HG03066 (cell line): ENCODE results near the gene BEND3.
"Not testable (repeated sequence)": the region's sequence is repeated elsewhere in the genome, so short reads cannot be mapped to it uniquely, and the experiment has no call there.

ENCODE experiments used
- ATAC-seq: cut with Tn5 transposase; IDR thresholded peaks from one replicate; pipeline ENCODE4 v1.9.1; 2021; ENCODE audit warnings: low read depth; ENCODE audit not compliant: unreplicated experiment

The BEND3 gene

DNA sequence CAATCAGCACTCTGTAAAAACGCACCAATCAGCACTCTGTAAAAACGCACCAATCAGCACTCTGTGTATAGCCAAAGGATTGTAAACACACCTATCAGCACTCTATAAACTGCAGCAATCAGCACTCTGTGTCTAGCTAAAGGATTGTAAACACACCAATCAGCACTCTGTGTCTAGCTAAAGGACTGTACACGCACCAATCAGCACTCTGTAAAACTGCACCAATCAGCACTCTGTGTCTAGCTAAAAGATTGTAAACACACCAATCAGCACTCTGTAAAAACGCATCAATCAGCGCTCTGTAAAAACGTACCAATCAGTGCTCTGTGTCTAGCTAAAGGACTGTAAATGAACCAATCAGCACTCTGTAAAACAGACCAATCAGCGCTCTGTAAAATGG is 30.9 kb downstream of the BEND3 start:
- ATAC-seq: not testable (repeated sequence)

DNA sequence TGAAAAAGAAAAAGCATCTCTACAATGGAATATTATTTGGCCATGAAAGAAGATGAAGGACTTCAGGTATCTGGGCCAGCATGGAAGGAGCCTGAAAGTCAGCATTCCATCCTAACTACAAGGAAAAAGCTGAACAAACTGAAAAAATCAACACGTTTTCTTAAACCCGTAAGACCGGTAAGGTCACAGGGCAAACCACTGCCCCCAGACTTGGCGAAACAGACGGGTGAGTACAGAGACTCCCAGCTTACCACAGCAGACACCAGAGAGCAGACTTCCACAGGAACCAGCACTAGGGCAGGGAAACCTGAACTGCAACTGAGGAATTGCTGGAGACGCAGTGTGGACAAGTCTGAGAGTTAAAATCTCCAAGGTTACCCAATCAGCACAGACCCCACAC is 31.4 kb downstream of the BEND3 start:
- ATAC-seq: no peak

DNA sequence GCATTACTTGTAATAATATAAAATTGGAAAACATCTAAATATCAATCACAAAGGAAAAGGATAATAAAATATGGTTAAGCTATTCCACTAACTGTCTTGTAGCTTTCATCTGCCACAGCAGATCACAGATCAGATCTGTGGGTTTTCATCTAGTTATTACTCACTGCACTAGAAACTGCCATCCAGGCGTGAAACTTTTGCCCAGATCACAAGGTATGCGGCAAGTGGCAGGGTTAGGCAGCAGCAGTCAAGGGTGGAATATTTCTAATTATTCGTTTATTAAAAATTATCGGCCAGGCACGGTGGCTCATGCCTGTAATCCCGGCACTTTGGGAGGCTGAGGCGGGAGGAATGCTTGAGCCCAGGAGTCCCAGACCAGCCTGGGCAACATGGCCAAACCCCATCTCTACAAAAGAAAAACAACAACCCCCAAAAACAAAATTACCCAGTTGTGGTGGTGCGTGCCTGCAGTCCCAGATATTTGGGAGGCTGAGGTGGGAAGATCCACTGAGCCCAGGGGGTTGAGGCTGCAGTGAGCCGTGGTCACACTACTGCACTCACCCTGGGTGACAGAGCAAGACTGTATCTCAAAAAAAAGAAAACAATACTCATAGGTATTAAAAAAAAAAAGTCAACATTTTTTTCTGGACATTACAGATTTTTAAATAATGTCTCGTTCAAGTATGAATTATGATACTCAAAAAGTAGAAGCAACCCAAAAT is 32.1 kb downstream of the BEND3 start:
- peak; percentile 76 for ATAC-seq

DNA sequence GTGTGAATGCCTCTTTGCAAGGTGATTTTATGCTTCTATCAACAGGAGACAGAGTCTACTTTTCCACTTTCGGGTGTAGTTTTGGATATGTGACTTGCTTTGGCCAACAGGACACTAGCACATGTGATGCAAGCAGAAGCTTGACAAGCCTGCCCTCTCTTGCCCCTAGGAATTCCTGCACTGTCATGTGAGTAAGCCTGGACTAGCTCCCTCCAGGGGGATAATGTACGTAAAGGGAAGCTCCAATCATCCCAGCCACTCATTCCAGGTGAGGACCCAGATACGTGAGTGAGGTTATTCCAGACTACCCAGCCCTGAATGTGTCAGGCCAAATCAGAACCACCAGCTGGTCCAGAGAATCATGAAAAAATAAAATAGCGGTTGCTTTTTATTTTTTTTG is 33.3 kb downstream of the BEND3 start:
- no peak for ATAC-seq

DNA sequence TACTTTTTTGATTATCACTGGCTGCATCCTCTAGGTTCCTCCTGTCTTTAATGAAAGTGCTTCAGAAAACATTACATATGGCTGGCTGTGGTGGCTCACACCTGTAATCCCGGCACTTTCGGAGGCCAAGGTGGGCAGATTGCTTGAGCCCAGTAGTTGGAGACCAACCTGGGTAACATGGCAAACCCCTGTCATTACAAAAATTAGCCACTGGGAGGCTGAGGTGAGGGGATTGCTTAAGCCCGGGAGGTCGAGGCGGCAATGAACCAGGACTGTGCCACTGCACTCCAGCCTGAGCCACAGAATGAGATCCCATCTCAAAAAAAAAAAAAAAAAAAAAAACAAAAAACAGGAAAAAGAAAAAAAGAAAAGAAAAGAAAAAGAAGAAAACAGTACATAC is 35.3 kb downstream of the BEND3 start:
- no peak for ATAC-seq

DNA sequence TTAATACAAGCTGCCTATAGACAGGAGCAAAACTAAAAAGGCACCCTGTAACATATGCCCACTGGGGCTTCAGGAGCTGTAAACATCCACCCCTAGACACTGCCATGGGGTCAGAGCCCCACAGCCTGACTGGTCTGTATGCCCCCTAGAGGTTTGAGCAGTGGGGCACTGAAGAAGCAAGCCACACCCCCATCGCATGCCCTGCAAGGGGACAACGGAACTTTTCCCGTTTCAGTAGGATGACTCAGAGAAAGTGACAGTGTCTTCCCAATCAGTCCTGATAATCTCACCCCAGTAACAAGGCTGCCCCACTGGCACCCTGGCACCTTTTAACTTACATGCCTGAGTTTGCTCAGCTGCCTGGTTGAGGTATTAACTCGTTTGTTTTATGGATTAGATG is 35.9 kb downstream of the BEND3 start:
- ATAC-seq: no peak

DNA sequence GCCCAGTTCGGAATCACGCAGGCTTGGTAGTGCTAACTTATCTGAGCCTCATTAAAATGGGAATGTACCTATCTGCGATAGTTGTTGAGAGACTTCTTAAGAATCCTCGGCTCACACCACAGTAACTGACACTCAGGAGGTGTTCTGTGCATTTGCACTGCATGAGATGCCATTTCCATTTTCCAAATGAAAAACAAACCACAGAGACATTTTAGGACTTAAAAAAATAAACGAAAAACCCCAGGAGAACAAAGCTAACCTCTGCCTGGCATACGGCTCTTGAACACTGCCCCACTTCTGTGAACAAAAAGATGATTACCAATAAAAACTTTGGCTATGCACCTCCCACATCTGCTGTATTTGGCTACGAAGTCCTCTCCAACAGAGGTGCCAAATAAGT is 37.6 kb downstream of the BEND3 start:
- ATAC-seq: no peak

DNA sequence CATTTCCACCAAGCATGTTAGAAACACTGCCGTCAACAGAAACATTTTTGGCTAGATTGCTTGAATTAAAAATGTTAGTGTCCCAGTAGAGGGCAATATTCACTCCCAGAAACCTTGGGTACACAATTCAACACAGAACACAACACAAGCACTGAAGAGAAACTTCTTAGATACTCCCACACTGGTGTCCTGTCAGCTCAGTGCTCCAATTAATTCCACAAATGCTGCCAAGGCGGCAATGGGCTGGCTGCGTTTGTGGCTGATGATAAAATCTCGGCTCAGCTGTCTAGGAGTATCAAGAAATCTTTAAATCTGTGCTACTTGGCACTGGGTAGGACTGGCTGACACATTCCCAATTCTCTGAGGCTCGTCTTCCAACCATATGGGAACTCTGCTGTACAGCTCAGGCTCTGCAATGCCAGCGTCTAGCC is 39.3 kb downstream of the BEND3 start:
- no peak for ATAC-seq

DNA sequence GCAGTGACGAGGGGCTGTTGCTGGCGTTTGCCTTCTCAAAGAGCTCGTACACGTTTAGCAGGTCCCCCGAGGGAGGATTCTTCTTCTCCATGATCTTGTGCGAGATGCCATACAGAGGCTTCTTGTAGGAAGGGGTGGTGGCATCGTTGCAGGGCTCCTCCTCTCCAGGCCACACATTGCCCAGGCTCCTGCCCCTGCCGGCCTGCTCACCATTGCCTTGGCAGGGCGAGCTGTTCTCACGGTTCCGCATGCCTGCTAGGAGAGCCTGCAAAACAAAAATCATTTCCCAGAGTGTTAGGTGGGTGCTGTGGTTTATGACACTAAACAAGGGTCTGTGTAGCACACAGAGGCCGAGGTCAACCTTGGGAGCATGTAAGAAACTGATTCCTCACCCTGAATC is 44.6 kb downstream of the BEND3 start:
- ATAC-seq: no peak

DNA sequence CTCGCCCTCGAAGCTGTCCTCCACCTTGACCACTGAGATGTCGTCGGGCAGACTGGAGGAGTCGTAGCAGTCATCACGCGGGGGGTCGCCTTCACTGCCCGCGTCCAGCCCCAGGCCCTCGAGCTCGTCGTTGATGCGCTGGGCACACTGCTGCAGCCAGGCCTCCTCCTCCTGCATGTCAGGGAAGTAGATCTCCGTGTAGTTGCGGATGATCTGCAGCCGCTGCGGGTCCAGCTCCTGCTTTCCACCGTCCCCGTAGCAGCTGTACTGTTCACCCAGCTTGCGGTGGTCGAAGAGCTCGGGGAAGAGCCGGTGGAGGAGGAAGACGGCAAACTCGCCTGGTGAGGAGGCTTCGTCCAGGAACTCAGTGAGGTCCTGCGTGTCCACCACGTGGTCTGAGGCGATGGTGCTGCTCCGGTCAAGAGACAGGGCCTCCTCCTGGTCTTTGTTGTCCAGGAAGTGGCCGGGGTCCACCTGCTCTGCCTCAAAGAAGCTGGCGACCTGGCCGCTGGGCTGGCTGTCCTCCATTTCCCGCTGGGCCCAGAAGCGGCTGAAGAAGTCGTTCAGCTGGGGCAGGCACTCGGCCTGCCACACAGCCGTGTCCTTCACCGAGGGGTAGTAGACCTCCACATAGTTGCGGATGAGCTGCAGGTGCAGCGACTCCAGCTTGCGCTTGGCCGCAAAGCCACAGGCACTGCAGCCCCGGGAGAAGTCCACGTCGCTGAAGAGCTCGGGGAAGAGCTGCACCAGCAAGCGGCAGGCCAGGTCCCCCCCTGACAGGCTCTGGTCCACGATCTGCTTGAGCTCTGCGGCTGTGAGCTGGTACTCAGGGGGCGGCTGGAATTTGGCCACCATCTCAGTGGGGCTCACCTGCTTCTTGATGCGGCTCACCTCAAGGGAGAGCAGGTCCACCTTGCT is 45.4 kb downstream of the BEND3 start:
- no peak for ATAC-seq

DNA sequence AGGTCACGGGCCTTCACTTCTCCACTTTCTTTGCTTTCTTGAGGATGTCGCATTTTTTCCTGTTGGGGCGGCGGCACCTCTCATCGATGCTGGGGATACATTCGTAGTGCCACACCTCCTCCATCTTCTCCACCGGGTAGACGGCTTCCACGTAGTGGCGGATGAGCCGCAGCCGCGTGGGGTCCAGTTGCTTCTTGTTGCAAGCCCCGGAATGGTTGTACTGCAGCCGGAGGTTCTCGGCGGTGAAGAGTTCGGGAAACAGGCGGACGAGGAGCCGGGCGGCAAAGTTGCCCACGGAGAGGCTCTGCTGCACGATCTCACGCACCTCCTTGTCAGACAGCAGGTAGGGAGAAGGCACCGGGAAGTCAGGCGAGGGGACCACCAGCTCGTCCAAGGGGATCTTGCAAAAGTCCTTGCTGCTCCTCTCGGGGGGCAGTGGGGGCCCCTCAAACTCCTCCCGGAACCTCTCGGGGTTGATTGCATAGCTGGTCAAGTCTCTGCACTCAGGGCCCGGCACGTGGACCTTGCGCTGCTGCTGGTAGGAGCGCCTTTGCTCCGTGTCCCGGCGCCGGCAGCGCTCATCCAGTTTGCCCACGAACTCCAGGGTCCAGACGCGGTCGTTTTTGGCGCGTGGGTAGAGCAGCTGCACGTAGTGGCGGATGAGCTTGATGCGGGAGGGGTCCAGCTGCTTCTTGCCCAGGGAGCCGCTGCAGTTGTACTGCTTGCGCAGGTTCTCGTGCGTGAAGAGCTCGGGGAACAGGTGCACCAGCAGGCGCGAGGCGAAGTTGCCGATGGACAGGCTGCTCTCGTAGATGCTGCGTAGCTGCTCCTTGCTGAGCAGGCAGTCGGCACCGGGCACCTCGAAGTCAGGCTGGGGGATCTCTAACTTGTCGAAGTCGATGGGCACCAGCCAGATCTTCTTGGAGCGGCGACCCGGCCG is 46.4 kb downstream of the BEND3 start:
- ATAC-seq: no peak

DNA sequence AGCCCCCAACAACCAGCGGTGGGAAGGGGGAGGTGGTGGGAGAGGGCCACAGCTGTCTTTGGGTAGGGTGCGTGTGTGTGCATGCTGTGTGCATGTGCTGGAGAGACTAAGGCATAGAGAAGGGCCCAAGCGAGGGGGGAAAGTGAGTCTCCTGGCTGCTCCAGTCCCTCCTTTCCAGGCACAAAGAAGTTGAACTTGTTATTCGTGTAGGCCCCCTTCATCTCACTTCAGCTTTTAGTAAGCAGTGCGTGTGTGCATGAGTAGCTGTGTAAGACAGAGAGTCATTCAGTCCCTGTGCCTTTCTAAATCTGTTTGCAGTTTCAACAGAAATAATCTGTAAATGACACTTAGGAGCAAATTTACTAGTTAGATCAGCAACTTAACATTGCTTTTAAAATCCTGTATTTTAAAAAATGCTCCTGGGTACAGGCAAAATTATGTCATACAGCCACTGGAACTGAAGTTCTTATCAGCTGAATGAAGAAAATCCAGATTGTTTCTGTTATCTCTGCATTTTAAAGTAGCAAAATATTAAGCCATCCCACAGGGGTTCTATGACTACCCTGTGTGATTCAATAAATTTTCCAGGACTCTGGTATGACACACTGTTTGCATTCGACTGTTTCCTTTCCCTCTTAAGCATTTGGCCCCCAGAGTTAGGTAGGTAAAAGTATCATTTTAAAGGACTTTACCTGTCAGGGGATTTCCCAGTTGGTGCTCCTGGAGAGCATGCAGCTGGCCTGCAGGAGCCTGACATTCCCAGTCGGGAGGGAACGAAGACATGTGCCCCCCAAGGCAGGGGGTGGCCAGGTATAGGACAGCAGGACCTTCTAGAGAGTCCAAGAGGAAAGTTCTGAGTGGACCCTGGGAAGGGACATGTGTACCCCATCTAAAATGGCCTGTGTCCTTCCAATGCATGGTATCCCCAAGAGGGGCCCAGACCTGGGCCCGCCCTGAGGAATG is 48.3 kb downstream of the BEND3 start:
- no peak for ATAC-seq

DNA sequence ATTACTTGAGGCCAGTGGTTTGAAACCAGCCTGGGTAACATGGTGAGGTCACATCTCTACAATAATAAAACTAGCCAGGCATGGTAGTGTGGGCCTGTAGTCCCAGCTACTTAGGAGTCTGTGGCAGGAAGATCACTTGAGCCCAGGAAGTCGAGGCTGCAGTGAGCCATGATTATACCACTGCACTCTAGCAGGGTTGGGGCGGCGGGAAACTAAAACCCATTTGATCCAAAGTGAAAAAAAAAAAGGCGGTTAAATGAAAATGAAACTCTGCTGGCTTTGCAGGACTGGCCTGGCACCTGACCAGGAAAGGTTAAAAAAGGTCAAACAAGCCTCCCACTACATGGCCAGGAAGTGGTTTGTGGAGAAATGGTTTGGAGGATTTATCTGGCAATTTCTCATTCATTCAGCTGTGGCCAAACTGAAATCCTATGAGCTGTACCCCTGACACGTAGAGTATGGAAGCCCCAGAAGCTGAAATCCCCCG is 50.7 kb downstream of the BEND3 start:
- ATAC-seq: no peak

DNA sequence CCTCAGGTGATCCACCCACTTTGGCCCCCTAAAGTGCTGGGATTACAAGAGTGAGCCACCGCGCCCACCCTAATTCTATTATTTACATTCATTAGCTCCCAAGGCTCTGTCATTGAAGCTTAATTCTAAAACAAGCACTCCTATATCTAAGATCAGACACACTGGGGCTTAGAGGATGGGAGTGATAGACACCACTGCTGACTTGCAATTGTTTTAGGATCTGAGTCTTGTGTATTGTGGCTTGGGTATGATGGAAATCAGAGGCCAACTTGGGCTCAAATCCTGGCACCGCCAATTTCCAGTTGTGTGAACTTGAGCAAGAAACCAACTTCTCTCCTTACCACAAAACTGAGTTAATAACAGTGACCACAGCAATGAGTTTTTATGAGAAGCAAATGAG is 52.6 kb downstream of the BEND3 start:
- no peak for ATAC-seq

DNA sequence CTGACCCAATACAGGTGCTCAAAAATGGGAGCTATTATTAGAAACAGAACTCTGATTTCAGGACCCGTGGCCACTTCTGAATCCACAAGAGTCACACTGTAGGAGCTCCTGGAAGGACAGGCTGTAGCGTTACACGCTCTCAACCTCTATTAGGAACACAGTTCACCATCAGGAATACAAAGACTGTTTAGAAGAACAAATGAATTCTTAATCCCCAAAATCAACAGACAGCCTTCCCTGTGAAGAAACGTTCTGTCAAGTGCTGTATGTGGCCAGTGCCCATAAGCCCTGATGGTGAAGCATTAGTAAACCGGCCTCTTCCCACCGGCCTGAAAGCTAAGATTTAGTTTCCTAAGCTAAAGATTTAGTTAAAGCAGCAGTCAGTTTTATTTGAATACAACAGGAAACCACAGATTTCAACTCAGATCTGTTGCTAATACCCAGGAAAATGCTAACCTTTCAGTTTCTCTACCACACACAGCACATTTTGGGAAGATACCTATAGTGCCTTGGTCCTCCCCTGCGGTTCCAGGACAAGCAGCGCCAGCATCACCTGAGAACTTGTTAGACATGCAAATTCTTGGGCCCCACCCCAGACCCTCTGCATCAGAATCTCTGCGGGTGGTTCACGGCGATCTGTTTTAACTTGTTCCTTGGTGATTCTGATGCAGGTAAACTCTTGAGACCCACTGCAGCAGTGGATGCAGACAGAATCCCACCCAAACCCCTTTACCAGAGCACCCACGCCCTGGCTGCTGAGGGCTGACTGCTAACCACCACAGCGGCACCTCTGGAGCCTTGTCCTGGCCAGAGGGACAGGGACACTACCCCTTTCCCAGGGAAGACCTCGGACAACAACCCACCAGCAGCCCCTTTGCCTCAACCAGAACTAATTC is 53.9 kb downstream of the BEND3 start:
- ATAC-seq: peak; percentile 71

DNA sequence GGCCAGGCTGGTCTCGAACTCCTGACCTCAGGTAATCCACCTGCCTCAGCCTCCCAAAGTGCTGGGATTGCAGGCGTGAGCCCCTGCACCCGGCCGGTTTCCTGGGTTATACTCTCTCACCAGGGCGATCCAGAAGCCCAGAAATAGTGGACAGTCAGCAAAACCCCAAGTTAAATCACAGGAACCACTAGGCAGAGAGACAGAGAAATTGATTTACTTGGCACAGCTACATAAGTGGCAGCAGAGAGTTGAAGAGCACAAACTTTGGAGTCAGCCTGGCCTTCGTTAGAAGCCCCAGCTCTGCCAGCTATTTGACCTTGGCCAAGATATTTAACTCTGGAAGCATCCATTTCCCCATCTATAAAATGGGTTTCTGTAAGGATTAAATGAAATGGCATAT is 54.6 kb downstream of the BEND3 start:
- no peak for ATAC-seq

DNA sequence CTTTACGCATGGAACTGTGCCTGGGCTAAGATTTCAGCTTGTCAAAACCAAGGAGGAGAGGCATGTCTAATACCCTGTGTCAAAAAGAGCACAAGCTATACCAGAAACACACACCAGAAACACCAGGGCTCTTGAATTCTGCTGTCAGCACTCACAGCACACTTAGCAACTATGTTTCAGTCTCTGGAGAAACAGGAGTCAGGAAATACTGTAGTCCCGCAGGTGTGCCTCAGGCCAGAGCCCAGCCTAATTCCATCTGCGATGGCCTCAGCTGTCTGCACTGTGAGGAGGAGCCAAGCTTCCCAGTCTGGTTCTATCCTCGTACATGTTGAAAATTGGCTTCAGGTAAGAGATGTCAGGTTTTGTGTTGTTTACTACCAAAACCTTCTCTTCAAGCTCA is 55.7 kb downstream of the BEND3 start:
- ATAC-seq: no peak

DNA sequence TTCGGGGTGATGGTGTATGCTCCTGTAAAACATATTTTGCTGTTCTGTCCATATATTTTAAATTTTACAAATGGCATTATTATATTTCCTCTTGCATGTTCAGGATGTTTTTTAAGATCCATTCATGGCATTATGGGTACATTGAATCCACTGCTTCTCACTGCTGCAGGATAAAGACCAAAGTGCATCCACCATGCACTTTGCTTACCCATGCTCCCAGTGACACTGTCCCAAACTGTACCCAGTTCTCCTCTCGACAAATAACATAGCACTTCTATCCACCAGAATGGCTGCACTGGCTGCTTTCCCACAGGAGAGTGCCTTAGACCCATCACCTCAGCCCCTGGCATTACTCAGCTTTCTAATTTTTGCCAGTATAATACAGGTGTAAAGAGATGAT is 57.6 kb downstream of the BEND3 start:
- ATAC-seq: no peak

DNA sequence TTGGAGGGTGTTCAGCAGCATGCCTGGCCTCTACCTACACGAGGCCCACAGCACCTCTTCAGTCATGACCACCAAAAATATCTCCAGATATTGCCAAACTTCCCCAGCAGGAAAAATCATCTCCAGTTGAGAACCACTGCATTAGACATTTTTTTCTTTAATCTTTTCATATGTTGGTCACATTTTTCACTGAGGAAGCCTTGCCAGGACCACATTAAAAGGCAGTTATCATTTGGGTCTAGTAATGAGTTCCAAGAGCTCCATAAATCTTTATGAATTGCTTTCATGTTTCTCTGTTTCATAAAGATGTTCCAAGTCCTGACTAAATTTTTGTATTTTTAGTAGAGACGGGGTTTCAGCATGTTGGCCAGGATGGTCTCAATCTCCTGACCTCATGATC is 58.5 kb downstream of the BEND3 start:
- no peak for ATAC-seq
